BLaER1 (cell line): ENCODE results near the gene QSOX1.

Source experiments
- H3K27ac ChIP-seq: shearing (Covaris generic); formaldehyde crosslinking; 2 replicates; pipeline ENCODE4 v1.8.1; 2022
- H3K27me3 ChIP-seq: shearing (Covaris generic); formaldehyde crosslinking; 2 replicates; pipeline ENCODE4 v1.8.1; 2022
- H3K36me3 ChIP-seq: shearing (Covaris generic); formaldehyde crosslinking; 2 replicates; pipeline ENCODE4 v1.8.1; 2022
- H3K4me1 ChIP-seq: shearing (Covaris generic); formaldehyde crosslinking; 2 replicates; pipeline ENCODE4 v1.8.1; 2022
- H3K4me2 ChIP-seq: shearing (Covaris generic); formaldehyde crosslinking; 2 replicates; pipeline ENCODE4 v1.8.1; 2022
- H3K4me3 ChIP-seq: shearing (Covaris generic); formaldehyde crosslinking; 2 replicates; pipeline ENCODE4 v1.8.1; 2022
- H3K9ac ChIP-seq: shearing (Covaris generic); formaldehyde crosslinking; 2 replicates; pipeline ENCODE4 v1.8.1; 2022
- H3K9me3 ChIP-seq: shearing (Covaris generic); formaldehyde crosslinking; 2 replicates; pipeline ENCODE4 v1.8.1; 2022
- H4K20me1 ChIP-seq: shearing (Covaris generic); formaldehyde crosslinking; 2 replicates; pipeline ENCODE4 v1.8.1; 2022
- Cebpa-rat ChIP-seq: shearing (Covaris generic); IDR thresholded peaks from 2 replicates; pipeline ENCODE4 v1.8.1; 2022

QSOX1 gene

GRCh38 chr1:180145446-180145845, 9.2 kb upstream of the QSOX1 start:
- Histone ChIP-seq H3K9me3 (no peaks in the 10 kb centered on the region), H3K4me2 (no peak overlapping the region), H3K4me3 (no peak overlapping the region), H3K9ac (no peak overlapping the region), H4K20me1 (no peaks in the 10 kb centered on the region), H3K4me1 (no peaks in the 10 kb centered on the region), H3K27ac (no peak overlapping the region), H3K27me3 (no peaks in the 10 kb centered on the region), H3K36me3 (no peaks in the 10 kb centered on the region)
- TF ChIP-seq Cebpa-rat = no peak

- H3K9me3 ChIP-seq = no peaks in the 10 kb centered on the region
- H3K4me2 ChIP-seq = no peak overlapping the region
- TF ChIP-seq Cebpa-rat = no peak
- no peak overlapping the region for H3K9ac ChIP-seq
- no peaks in the 10 kb centered on the region for H3K36me3 ChIP-seq
- peaks cover 7% of the 10 kb centered on the region; the same call in 1 of the 2 replicates for H4K20me1 ChIP-seq
- no peak overlapping the region for H3K27ac ChIP-seq
- no peaks in the 10 kb centered on the region for H3K27me3 ChIP-seq
- peaks cover 15% of the 10 kb centered on the region for H3K4me1 ChIP-seq
- H3K4me3 ChIP-seq = no peak overlapping the region
These were observed 3.7 kb upstream of the QSOX1 start for GRCh38 chr1:180150982-180151381.

GRCh38 chr1:180151508-180151907, 3.2 kb upstream of the QSOX1 start:
- Histone ChIP-seq H3K4me2 (no peak overlapping the region), H3K36me3 (no peaks in the 10 kb centered on the region), H3K9ac (no peak overlapping the region), H4K20me1 (peaks cover 11% of the 10 kb centered on the region; the same call in 1 of the 2 replicates), H3K9me3 (no peaks in the 10 kb centered on the region), H3K4me1 (peaks cover 21% of the 10 kb centered on the region), H3K27ac (no peak overlapping the region), H3K4me3 (no peak overlapping the region), H3K27me3 (no peaks in the 10 kb centered on the region)
- no peak for TF ChIP-seq Cebpa-rat

- Histone ChIP-seq H3K4me3 (no peak overlapping the region), H3K4me2 (no peak overlapping the region), H3K27me3 (no peaks in the 10 kb centered on the region), H4K20me1 (peaks cover 22% of the 10 kb centered on the region), H3K4me1 (peaks cover 31% of the 10 kb centered on the region), H3K27ac (no peak overlapping the region), H3K9ac (no peak overlapping the region), H3K9me3 (no peaks in the 10 kb centered on the region), H3K36me3 (no peaks in the 10 kb centered on the region)
- no peak for TF ChIP-seq Cebpa-rat
These were observed 2.1 kb upstream of the QSOX1 start for GRCh38 chr1:180152588-180152987.

- Histone ChIP-seq H3K4me2 (no peak overlapping the region), H3K27me3 (no peaks in the 10 kb centered on the region), H3K27ac (no peak overlapping the region), H3K4me3 (no peak overlapping the region), H3K36me3 (0 out of 2 replicates have a peak, but pooled peaks cover 1% of the 10 kb centered on the region), H4K20me1 (peaks cover 27% of the 10 kb centered on the region), H3K4me1 (peaks cover 35% of the 10 kb centered on the region), H3K9me3 (no peaks in the 10 kb centered on the region), H3K9ac (no peak overlapping the region)
- no peak for TF ChIP-seq Cebpa-rat
These were observed 1.6 kb upstream of the QSOX1 start for GRCh38 chr1:180153032-180153431.

GRCh38 chr1:180154003-180154324, 705 bp upstream of the QSOX1 start:
- Histone ChIP-seq H3K27me3 (no peaks in the 10 kb centered on the region), H3K4me3 (peak overlapping the region; percentile 83), H3K4me1 (peaks cover 35% of the 10 kb centered on the region), H3K9ac (peak overlapping the region; percentile 93), H3K9me3 (no peaks in the 10 kb centered on the region), H4K20me1 (peaks cover 36% of the 10 kb centered on the region), H3K4me2 (peak overlapping the region; percentile 98), H3K27ac (peak overlapping the region; percentile 96), H3K36me3 (peaks cover 11% of the 10 kb centered on the region; the same call in 1 of the 2 replicates)
- no peak for TF ChIP-seq Cebpa-rat

- H3K4me1 ChIP-seq = peaks cover 35% of the 10 kb centered on the region
- H4K20me1 ChIP-seq = peaks cover 44% of the 10 kb centered on the region
- peak overlapping the region; percentile 73 for H3K27ac ChIP-seq
- H3K9ac ChIP-seq = peak overlapping the region; percentile 84
- no peaks in the 10 kb centered on the region for H3K9me3 ChIP-seq
- H3K4me2 ChIP-seq = peak overlapping the region; percentile 98
- H3K4me3 ChIP-seq = peak overlapping the region; percentile 83
- no peak for TF ChIP-seq Cebpa-rat
- H3K36me3 ChIP-seq = peaks cover 13% of the 10 kb centered on the region; the same call in 1 of the 2 replicates
- no peaks in the 10 kb centered on the region for H3K27me3 ChIP-seq
These were observed 563 bp downstream of the QSOX1 start for GRCh38 chr1:180155182-180155682.

GRCh38 chr1:180156201-180156600, 1.5 kb downstream of the QSOX1 start:
- no peak overlapping the region for H3K9ac ChIP-seq
- peaks cover 13% of the 10 kb centered on the region; the same call in 1 of the 2 replicates for H3K36me3 ChIP-seq
- no peak for TF ChIP-seq Cebpa-rat
- peak overlapping the region; percentile 98 for H3K4me2 ChIP-seq
- H3K27ac ChIP-seq = no peak overlapping the region
- peaks cover 35% of the 10 kb centered on the region for H3K4me1 ChIP-seq
- no peaks in the 10 kb centered on the region for H3K9me3 ChIP-seq
- H3K27me3 ChIP-seq = no peaks in the 10 kb centered on the region
- H3K4me3 ChIP-seq = peak overlapping the region; percentile 83
- peaks cover 44% of the 10 kb centered on the region for H4K20me1 ChIP-seq

GRCh38 chr1:180156631-180157091, 2.0 kb downstream of the QSOX1 start:
- Histone ChIP-seq H3K27me3 (no peaks in the 10 kb centered on the region), H3K9me3 (no peaks in the 10 kb centered on the region), H3K9ac (no peak overlapping the region), H3K36me3 (peaks cover 13% of the 10 kb centered on the region; the same call in 1 of the 2 replicates), H3K27ac (no peak overlapping the region), H4K20me1 (peaks cover 44% of the 10 kb centered on the region), H3K4me1 (peaks cover 35% of the 10 kb centered on the region), H3K4me3 (0 out of 2 replicates have a peak overlapping the region, but pooled peaks have one; percentile 83), H3K4me2 (peak overlapping the region; percentile 98)
- no peak for TF ChIP-seq Cebpa-rat

GRCh38 chr1:180157108-180157507, 2.4 kb downstream of the QSOX1 start:
- Histone ChIP-seq H3K4me1 (peaks cover 35% of the 10 kb centered on the region), H3K36me3 (peaks cover 13% of the 10 kb centered on the region; the same call in 1 of the 2 replicates), H3K27ac (no peak overlapping the region), H3K4me2 (peak overlapping the region; percentile 98), H4K20me1 (peaks cover 44% of the 10 kb centered on the region), H3K4me3 (no peak overlapping the region), H3K9me3 (no peaks in the 10 kb centered on the region), H3K27me3 (no peaks in the 10 kb centered on the region), H3K9ac (no peak overlapping the region)
- TF ChIP-seq Cebpa-rat = no peak
